CD4-positive, alpha-beta T cell treated with Interleukin-4 for 1 hour (primary cell): ENCODE measurements around the gene TAS1R3.
"Not testable (repeated sequence)": the region's sequence is repeated elsewhere in the genome, so short reads cannot be mapped to it uniquely, and the experiment has no call there.

Source experiments
- DNase-seq, 2 donors: peaks; one replicate each; pipeline ENCODE4 v3.0.0-alpha.2; 2020 to 2022

Gene TAS1R3

GRCh38 chr1:1309251-1310108 is 21.6 kb upstream of the TAS1R3 start:
- no peak for DNase-seq

- DNase-seq = no peak
Measured at GRCh38 chr1:1310109-1310385, 21.0 kb upstream of the TAS1R3 start.

DNA sequence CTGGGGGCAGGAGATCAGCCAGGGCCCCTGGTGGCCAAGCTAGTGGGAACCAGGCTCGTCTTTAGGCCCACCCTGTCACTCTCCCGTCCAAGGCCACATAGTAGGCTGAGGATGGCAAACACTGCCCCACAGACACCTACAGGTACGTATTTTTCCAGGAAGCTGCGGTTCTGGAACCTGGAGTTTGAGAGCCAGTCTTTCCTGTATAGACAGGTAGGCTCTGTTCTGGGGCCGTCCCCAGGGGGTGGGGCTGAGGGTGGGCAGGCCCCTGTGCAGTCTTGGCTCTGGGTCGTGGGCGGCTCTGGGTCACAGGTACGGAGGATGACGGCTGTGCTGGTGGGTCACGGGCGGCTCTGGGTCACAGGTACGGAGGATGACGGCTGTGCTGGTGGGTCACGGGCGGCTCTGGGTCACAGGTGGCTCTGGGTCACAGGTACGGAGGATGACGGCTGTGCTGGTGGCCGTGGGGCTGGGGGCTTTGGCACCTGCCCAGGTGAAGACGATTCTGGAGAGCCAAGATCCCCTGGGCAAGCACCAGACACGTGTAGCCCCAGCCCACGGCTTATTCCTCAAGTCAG is 20.5 kb upstream of the TAS1R3 start:
- no peak for DNase-seq

DNA sequence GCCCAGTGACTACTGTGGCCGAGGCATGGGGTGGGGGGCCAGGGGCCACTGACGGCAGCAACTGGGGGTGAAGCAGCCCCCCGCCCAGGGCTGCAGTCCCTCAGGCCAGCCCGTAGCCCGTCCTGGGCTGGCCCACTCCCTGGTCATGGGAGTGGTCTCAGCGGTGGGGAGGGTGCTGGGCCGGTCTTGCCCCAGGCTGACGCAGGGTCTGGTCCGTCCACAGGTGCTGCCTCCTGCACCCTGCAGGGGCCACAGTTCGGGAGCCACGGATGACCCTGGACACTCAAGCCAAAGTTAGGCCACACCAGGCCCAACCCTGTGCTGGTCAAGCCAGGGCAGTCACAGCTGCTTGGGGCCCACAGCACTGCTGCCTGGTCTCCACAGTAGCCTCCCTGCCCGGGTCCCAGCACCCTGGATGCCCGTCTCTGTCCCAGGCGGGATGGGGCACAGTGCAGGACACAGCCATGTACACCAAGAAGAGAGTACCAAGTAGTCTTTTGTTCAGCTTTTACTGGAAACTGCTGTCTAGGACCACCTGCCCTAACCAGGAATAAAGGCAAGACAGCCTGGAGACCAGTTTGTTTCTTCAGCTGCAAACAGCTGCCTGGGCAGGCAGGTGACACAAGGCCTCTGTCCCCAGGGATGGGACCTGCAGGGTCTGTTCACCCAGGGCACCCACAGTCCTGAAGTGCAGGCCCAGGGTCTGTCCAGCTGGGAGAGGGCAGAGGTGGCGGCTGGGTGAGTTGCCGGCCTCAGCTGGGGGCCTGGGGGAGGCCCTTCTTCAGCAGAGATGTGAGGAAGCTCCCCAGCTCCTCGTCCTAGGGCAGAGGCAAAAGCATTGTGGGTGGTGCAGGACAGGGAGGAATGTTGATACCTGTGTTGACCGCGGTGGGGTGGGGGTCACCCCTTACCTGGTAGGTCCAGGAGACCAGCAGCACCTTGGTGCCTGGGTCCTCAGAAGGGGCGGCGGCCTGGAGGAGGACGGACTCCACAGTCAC is 19.7 kb upstream of the TAS1R3 start:
- DNase-seq = no peak

DNA sequence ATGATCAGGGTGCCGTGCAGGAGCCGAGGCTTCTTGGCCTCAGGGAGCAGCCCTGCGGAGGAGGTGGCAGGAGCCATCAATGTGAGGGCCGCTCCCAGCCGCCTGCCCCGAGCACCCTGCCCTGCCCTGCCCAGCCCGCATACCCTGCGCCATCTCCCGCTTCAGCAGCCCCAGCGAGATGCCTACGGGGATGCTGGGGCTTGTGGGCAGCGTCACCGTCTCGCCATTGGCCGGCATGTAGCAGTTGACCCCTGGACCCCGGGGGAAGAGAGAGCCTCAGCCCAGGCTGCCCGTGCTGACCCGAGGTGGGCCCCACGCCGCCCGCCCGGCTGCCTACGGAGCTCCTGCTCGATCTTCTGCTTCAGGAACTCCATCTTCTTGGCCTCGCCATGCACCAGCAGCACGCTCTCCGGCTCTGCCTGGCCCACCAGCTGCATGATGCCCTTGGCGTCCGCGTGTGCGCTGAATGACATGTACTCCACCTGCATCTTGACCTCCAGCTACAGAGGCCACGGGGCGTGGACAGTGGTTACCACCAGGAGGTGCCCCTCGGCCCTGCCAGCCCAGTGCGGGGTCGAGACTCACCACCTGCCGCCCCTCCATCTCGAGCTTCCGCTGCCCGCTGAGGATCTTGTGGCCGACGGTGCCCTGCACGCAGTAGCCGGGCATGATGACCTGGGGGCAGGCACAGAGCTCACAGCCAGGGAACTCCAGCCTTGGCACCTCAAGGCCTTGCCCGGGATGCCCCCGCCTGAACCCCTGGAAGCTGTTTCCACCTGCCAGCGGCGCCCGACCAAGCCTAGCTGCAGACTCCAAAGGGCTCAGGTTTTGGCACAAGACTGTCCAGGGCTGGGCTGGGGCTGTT is 18.4 kb upstream of the TAS1R3 start:
- no peak for DNase-seq

- DNase-seq = no peak
Measured at GRCh38 chr1:1313500-1314236, 17.4 kb upstream of the TAS1R3 start.

- no peak for DNase-seq
Measured at GRCh38 chr1:1314237-1314586, 16.9 kb upstream of the TAS1R3 start.

- DNase-seq = no peak
Measured at GRCh38 chr1:1314678-1315335, 16.3 kb upstream of the TAS1R3 start.

DNA sequence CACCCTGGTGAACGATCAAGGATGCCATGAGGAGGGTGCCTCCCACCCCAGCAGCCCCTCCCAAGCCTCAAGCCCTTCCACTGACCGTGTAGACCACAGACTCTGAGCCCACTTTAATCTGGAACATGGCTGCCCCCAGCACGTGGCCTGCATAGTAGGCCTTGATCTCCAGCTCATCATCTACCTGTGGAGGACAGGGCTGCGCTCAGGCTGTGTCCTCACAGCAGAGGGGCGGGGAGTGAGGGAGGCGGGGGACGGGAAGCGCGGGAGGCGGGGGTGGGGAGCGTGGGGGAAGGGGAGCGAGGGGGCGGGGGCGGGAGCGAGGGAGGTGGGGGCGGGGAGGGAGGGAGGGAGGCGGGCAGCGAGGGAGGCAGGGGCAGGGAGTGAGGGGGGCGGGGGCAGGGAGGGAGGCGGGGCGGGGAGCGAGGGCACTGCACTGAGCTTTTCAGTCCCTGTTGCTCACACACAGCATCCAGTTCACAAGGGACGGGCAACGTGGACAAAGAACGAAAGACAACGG is 15.6 kb upstream of the TAS1R3 start:
- no peak for DNase-seq

- DNase-seq = not testable (repeated sequence)
Measured at GRCh38 chr1:1316199-1316598, 14.9 kb upstream of the TAS1R3 start.

DNA sequence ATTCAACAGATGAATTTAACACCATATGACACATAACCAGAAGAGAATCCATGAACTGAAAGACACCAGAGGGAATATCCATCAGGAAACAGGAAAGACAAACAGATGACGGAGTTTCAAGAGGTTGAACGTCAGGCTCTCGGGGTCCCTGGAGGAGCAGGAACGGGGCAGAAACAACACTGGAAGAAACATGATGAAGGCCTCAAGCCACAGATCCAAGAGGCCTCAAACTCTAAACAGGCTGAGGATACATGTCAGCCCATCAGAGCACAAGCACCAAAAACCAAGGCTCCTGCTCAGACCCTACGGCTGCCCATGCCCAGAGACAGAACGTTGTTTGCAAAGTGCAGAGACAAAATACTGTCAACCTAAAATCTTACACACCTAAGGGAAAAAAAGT is 13.7 kb upstream of the TAS1R3 start:
- no peak for DNase-seq

DNA sequence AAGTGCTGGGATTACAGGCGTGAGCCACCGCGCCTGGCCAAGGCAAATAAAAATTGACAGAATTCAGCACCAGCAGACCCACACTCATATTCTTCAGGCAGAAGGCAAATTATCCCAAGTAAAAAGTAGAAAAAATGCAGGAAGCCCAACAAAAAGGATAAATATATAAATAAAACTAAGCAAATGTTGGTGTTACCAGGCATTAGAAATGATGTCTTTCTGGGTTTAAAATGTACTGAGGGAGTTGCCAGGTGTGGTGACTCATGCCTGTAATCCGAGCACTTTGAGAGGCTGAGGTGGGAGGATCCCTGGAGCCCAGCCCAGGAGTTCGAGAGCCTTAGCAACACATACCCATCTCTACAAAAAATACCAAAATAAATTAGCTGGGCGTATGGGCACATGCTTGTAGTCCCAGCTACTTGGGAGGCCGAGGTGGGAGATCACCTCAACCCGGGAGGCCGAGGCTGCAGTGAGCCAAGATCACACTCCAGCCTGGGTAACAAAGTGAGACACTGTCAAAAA is 12.9 kb upstream of the TAS1R3 start:
- DNase-seq = no peak

GRCh38 chr1:1318777-1319645 is 12.1 kb upstream of the TAS1R3 start:
- DNase-seq = no peak

DNA sequence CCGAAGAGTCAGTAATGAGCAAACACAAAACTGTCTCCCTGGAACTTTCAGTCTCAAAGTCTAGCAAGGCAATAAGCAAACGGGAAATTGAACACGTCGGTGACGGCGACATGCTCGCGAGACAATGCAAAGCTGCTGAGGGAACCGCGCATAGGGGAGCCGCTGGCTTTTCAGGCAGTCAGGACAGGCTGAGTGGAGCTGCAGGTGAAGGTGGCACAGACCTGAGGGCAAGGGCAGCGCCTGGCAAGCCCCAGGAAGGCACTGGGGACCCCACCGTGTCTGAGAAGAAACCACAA is 11.5 kb upstream of the TAS1R3 start:
- no peak for DNase-seq

DNA sequence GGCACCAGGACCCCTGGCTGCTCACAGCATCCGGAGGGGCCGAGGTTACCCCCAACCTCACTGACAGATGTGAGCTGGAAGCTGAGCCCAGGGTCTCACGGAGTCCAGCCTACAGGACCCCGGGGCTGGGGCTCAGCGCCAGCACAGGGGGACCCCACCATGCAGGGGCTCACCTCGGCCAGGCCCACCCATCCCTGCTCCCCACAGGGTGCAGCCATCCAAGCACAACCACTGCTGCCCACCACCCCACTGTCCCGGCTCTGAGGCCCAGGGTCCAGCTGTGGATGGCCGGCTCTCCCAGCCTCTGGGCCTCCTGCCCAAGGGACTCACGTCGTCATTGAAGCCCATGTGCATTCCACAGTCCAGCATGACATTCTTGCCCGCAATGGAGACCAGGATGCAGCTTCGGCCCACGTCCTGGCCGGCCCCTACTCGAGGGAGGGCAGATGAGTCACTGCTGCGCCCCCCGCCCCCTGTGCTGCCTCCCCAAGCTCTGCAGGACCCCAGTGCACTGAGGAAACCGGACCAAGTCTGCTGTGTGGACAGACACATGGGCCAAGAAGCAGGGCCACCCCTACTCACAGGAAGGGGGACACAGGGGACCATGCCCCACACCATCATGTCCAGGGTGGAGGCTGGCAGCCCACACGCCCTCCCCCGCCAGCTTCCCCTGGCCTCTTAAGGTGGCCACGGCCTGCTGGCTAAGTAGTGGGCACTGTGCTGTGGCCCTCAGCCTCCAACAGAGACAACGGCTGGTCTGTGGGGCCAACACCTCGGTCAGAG is 10.2 kb upstream of the TAS1R3 start:
- DNase-seq = no peak

- DNase-seq = no peak
Measured at GRCh38 chr1:1321477-1321876, 9.6 kb upstream of the TAS1R3 start.

DNA sequence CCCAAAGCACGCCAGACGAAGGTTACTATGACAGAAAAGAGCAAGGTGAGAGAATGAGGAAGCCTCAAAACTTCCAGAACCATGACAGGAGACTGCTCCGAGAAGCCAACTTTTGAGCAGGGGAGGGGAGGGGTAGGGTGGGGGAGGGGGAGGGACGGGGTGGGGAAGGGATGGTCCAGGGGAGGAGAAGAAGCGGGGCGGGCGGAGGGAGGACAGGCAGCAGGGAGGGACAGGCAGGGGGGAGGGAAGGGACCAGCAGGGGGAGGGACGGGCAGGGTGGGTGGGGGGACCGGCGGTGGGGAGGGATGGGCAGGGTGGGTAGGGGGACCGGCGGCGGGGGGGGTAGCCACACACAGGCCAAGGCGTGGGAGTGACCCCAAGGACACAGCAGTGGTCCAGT is 8.7 kb upstream of the TAS1R3 start:
- no peak for DNase-seq

DNA sequence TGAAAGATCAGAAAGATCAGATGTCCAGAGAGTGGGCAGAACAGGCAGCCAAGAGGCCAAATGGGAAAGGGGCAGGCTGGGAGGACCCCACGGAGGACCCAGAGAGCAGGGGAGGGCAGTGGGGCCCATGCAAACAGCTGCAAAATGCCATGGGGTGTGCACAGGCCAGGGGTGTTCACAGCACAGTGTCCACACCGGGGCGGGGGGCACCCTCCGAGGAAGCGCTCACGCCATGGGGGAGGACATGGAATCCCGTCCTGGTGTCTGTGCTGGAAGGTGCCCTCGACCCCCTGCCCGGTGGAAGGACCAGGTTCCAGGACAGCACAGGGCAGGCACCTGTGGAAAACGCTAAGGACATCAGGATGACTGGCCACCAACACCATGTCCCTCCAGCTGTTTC is 8.1 kb upstream of the TAS1R3 start:
- DNase-seq = no peak

DNA sequence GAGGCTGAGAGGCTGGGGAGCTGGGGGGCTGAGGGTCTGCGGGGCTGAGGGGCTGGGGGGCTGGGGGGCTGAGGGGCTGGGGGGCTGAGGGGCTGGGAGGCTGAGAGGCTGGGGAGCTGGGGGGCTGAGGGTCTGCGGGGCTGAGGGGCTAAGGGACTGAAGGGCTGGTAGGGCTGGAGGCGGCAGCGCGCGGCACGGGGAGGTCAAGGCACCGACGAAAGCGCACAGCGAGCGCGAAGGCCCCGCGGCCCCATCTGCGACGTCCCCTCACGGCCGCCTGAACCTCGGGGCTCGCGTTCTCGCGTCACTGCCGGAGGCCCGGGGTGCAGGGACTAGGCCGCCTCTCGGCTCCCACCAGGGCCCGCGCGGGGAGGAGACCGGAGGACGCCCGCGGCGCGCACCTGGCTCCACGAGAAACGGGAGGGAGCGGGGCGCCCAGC is 7.0 kb upstream of the TAS1R3 start:
- no peak for DNase-seq
